GM23248 (cell line): ENCODE measurements around the gene ZNF462. TPM values are rescaled to one million over a fixed set of nuclear protein-coding genes. Genes with fewer than 3 reads are reported as not detected.

Experiments
- DNase-seq: peaks from one replicate; pipeline ENCODE4 v3.0.0-alpha.2; 2015
- H2AFZ ChIP-seq: fragments of 200-600 bp; sonication (generic); 2 replicates; pipeline ENCODE4 v1.6.1; 2016; ENCODE audit warnings: antibody characterized with exemption
- H3F3A ChIP-seq: fragments of 200-600 bp; sonication (generic); 2 replicates; pipeline ENCODE4 v1.6.1; 2016; ENCODE audit warnings: mild to moderate bottlenecking, antibody characterized with exemption, mixed run types; ENCODE audit not compliant: insufficient read depth
- H3K27ac ChIP-seq: fragments of 200-600 bp; sonication (generic); 2 replicates; pipeline ENCODE4 v1.5.1; 2016; ENCODE audit warnings: mild to moderate bottlenecking
- H3K27me3 ChIP-seq: fragments of 200-600 bp; sonication (generic); replicated peaks from 2 replicates; pipeline ENCODE4 v1.6.1; 2016; ENCODE audit warnings: mild to moderate bottlenecking; ENCODE audit not compliant: insufficient read depth
- H3K36me3 ChIP-seq: fragments of 200-600 bp; sonication (generic); 2 replicates; pipeline ENCODE4 v1.6.1; 2016; ENCODE audit warnings: low read depth, mild to moderate bottlenecking
- H3K4me1 ChIP-seq: fragments of 200-600 bp; sonication (generic); 2 replicates; pipeline ENCODE4 v1.6.1; 2016; ENCODE audit warnings: mild to moderate bottlenecking; ENCODE audit not compliant: insufficient read depth
- H3K4me2 ChIP-seq: fragments of 200-600 bp; sonication (generic); one replicate; pipeline ENCODE4 v1.6.1; 2016; ENCODE audit warnings: mild to moderate bottlenecking; ENCODE audit not compliant: unreplicated experiment
- H3K4me3 ChIP-seq: fragments of 200-600 bp; sonication (generic); 2 replicates; pipeline ENCODE4 v1.5.1; 2016; ENCODE audit warnings: mild to moderate bottlenecking
- H3K79me2 ChIP-seq: fragments of 200-600 bp; sonication (generic); 2 replicates; pipeline ENCODE4 v1.6.1; 2016; ENCODE audit warnings: mild to moderate bottlenecking; ENCODE audit not compliant: insufficient read depth
- H3K9ac ChIP-seq: fragments of 200-600 bp; sonication (generic); 2 replicates; pipeline ENCODE4 v1.6.1; 2016; ENCODE audit warnings: mild to moderate bottlenecking
- H3K9me2 ChIP-seq: fragments of 200-600 bp; sonication (generic); 2 replicates; pipeline ENCODE4 v1.6.1; 2016; ENCODE audit warnings: mixed run types, mild to moderate bottlenecking, moderate library complexity; ENCODE audit not compliant: insufficient read depth
- H3K9me3 ChIP-seq: fragments of 200-600 bp; sonication (generic); one replicate; pipeline ENCODE4 v1.6.1; 2017; ENCODE audit warnings: low read depth
- H4K20me1 ChIP-seq: fragments of 200-600 bp; sonication (generic); 2 replicates; pipeline ENCODE4 v1.6.0; 2016; ENCODE audit not compliant: insufficient read depth
- EZH2 ChIP-seq: fragments of 200-600 bp; sonication (generic); IDR thresholded peaks from 2 replicates; pipeline ENCODE4 v1.6.1; 2018; ENCODE audit warnings: antibody characterized with exemption, mild to moderate bottlenecking; ENCODE audit not compliant: insufficient read depth, poor library complexity, severe bottlenecking
- EZH2phosphoT487 ChIP-seq: fragments of 200-600 bp; sonication (generic); IDR thresholded peaks from 2 replicates; pipeline ENCODE4 v1.6.1; 2018; ENCODE audit warnings: antibody characterized with exemption, moderate library complexity, mild to moderate bottlenecking, low read depth; ENCODE audit not compliant: insufficient read depth
- WGBS, 2 experiments: methylation state at CpG; one replicate each; pipeline ENCODE4 v1.1.6; 2015 to 2017; ENCODE audit warnings: low lambda C conversion rate in 2 of 2, low coverage in 1 of 2; ENCODE audit errors: missing lambda C conversion rate in 2 of 2; 5-methylcytosine and 5-hydroxymethylcytosine counted together
- in situ Hi-C: fragments of 300-500 bp; cut with MboI; formaldehyde crosslinking; loops from 2 replicates; pipeline ENCODE4 v1.15.0; 2020
- polyA plus RNA-seq: library from polyadenylated mRNA; unstranded; fragments of >200 nt; fragmentation: Nextera tagmentation; extraction: Ambion mirVana; gene quantifications from 2 replicates; pipeline ENCODE4 v1.2.1, GENCODE V29; 2016
- small RNA-seq: library from RNA; depleted of rRNA; stranded (forward); fragments of <200 nt; gene quantifications from one replicate; pipeline ENCODE3, GENCODE V24; 2014; ENCODE audit warnings: low read depth, low replicate concordance
- total RNA-seq: library from RNA; depleted of rRNA; stranded (reverse); fragments of >200 nt; shearing (Covaris generic); gene quantifications from 2 replicates; pipeline ENCODE4 v1.2.3, GENCODE V29; 2014

ZNF462 gene
- total and polyA plus RNA-seq, 2 experiments from 2014 or later: 1.1 to 5.0 TPM

DNA sequence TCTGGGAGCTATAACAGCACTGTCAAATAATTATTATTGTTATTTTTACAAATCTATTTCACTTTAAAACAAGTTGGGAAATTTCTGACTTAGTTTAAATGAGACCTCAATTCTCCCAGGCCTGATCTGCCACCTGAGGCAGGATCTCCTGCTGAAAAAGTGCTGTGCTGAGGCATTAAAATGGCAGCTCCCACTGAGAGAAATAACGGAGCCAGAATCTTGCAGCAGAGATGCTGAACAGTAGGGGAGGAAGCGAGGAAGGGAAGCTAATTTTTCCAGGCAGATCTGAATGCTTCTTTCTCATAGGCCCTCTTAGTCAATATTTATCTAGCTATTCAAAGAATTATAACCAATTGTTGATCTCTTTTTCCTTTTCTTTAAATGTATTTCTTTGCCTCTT lies 196.3 kb downstream of the ZNF462 start:
- Histone ChIP-seq H3K9me3 (no peaks in the 10 kb centered on the region), H3F3A (no peaks in the 10 kb centered on the region), H3K4me2 (no peak overlapping the region), H3K36me3 (no peaks in the 10 kb centered on the region), H3K4me1 (no peaks in the 10 kb centered on the region), H3K4me3 (no peak overlapping the region), H2AFZ (no peak overlapping the region), H3K27me3 (no peaks in the 10 kb centered on the region; the same call in 1 of the 2 replicates), H3K9me2 (no peaks in the 10 kb centered on the region), H3K27ac (no peak overlapping the region), H4K20me1 (no peaks in the 10 kb centered on the region), H3K9ac (no peak overlapping the region), H3K79me2 (no peaks in the 10 kb centered on the region)
- DNase-seq: no peak
- in situ Hi-C loops: no loop called here
- TF ChIP-seq EZH2 (no peak), EZH2phosphoT487 (no peak)
- WGBS, 2 experiments: 42 to 62% methylated on average over 2 of the region's 2 CpGs

DNA sequence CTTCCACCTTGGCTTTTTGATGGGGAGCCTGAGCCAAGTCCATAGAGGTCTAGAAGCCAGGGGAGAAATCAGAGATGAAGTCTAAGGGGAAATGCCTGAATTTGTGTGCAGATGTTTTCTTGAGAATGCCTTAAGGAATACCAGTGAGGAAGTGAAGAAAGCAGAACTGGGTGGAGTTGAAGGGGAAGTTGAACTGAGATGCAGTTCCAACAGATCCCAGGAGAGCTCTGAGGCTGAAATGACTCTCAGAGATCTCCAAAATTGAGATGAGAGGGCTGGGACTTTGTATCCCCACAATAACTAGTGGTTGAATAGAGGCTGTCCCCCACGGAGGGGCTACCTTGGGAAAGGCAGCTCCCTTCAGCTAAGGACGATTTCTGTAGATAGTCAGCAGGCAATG lies 197.1 kb downstream of the ZNF462 start:
- Histone ChIP-seq H3K27ac (no peak overlapping the region), H3K9me3 (no peaks in the 10 kb centered on the region), H2AFZ (no peak overlapping the region), H3K9me2 (no peaks in the 10 kb centered on the region), H3K36me3 (no peaks in the 10 kb centered on the region), H3F3A (no peaks in the 10 kb centered on the region), H3K4me3 (no peak overlapping the region), H3K27me3 (no peaks in the 10 kb centered on the region; the same call in none of the 2 replicates), H4K20me1 (no peaks in the 10 kb centered on the region), H3K4me2 (no peak overlapping the region), H3K4me1 (no peaks in the 10 kb centered on the region), H3K79me2 (no peaks in the 10 kb centered on the region), H3K9ac (no peak overlapping the region)
- WGBS, 2 experiments: 21 to 25% methylated on average over 2 of the region's 2 CpGs
- TF ChIP-seq EZH2 (no peak), EZH2phosphoT487 (no peak)
- no peak for DNase-seq
- in situ Hi-C loops: no loop called here

Small RNAs within 50 kb of the gene (small RNA-seq; reads per million reads assigned to genes)
- not detected for gene RNA5SP292
